ENCODE measurements around the gene EPM2A.

- TF ChIP-seq REST (IDR thresholded peaks at IDR 0.05; ENCODE audit: insufficient read depth in 1 of 2, low read depth in 2 of 2, low read length in 1 of 2): no peak
- no peak for TF ChIP-seq CTCF (IDR thresholded peaks at IDR 0.05)
These were observed 10.5 kb upstream of the EPM2A start for GRCh38 chr6:145745861-145746260.
